Activated CD4-positive, alpha-beta T cell treated with anti-CD3 and anti-CD28 coated beads for 4 hours (primary cell): Measurements from ENCODE around the gene GAPDHS.

Experiments
- DNase-seq, 2 donors: peaks; one replicate each; pipeline ENCODE4 v3.0.0-alpha.2; 2020

The GAPDHS gene

GRCh38 chr19:35533201-35533821 is at the start of gene GAPDHS:
GAPDHS (plus strand) TSS chr19:35533456; CDS start chr19:35533528, 72 bp downstream.
- no peak for DNase-seq

GRCh38 chr19:35484252-35485036 is 48.8 kb upstream of the GAPDHS start:
- no peak for DNase-seq

GRCh38 chr19:35486268-35486708 is 47.0 kb upstream of the GAPDHS start:
- no peak for DNase-seq

- no peak for DNase-seq
Observed at GRCh38 chr19:35487656-35488182, 45.5 kb upstream of the GAPDHS start.

- DNase-seq, result no peak
Observed at GRCh38 chr19:35488677-35489076, 44.6 kb upstream of the GAPDHS start.

GRCh38 chr19:35490364-35490763 is 42.9 kb upstream of the GAPDHS start, which contains the start of gene KRTDAP:
KRTDAP (minus strand) TSS chr19:35490464; CDS start chr19:35490442, 22 bp downstream.
- no peak for DNase-seq

- no peak for DNase-seq
Observed at GRCh38 chr19:35491836-35492360, 41.4 kb upstream of the GAPDHS start.

GRCh38 chr19:35493971-35494370 is 39.3 kb upstream of the GAPDHS start:
- DNase-seq, result no peak

GRCh38 chr19:35495107-35496064 is 37.9 kb upstream of the GAPDHS start:
- DNase-seq, result peak; percentile 87 to 92

- no peak for DNase-seq
Observed at GRCh38 chr19:35497406-35497805, 35.9 kb upstream of the GAPDHS start.

GRCh38 chr19:35498220-35498619 is 35.0 kb upstream of the GAPDHS start:
- DNase-seq, result no peak

- DNase-seq, result no peak
Observed at GRCh38 chr19:35498984-35499527, 34.2 kb upstream of the GAPDHS start.

- DNase-seq, result no peak
Observed at GRCh38 chr19:35500611-35501010, 32.6 kb upstream of the GAPDHS start.

- no peak for DNase-seq
Observed at GRCh38 chr19:35501684-35502083, 31.6 kb upstream of the GAPDHS start.

GRCh38 chr19:35502751-35503150 is 30.5 kb upstream of the GAPDHS start:
- no peak for DNase-seq

- DNase-seq, result no peak
Observed at GRCh38 chr19:35506011-35506410, 27.2 kb upstream of the GAPDHS start.

GRCh38 chr19:35507561-35507960 is 25.7 kb upstream of the GAPDHS start:
- no peak for DNase-seq

- DNase-seq, result no peak
Observed at GRCh38 chr19:35508129-35508528, 25.1 kb upstream of the GAPDHS start.

GRCh38 chr19:35509018-35509652 is 24.1 kb upstream of the GAPDHS start:
- peak; percentile 30 to 33 for DNase-seq

GRCh38 chr19:35509861-35510625 is 23.2 kb upstream of the GAPDHS start:
- DNase-seq, result peak; percentile 62 to 78

GRCh38 chr19:35510626-35510964 is 22.7 kb upstream of the GAPDHS start:
- DNase-seq, result no peak
